Measurements from ENCODE around the gene ANKRD18B.

- TF ChIP-seq CTCF (IDR thresholded peaks at IDR 0.05) (no peak), POLR2A (IDR thresholded peaks at IDR 0.05) (no peak)
These were observed 95.8 kb downstream of the ANKRD18B start for GRCh38 chr9:33619666-33620404.
